HepG2 (cell line): ENCODE data around the gene CSE1L. TPM values are rescaled to one million over a fixed set of nuclear protein-coding genes. Genes with fewer than 3 reads are reported as not detected.

Source experiments
- ARHGAP35 ChIP-seq: sonication (generic); formaldehyde crosslinking; IDR thresholded peaks from 2 replicates; pipeline ENCODE4 v1.9.0; 2022; ENCODE audit warnings: mild to moderate bottlenecking, inconsistent platforms, moderate library complexity, missing genetic modification reagents, borderline replicate concordance
- ATF4 ChIP-seq, 2 experiments: fragments of 450-650 bp in 1 of 2; sonication (generic) in 1 of 2; formaldehyde crosslinking; IDR thresholded peaks; 2 replicates each; pipeline versions ENCODE4 v1.5.0 to v1.8.0; 2020 to 2022; ENCODE audit warnings: mild to moderate bottlenecking in 1 of 2, missing genetic modification reagents in 1 of 2
- HNF1A ChIP-seq, 2 experiments: sonication (generic) in 1 of 2; formaldehyde crosslinking in 1 of 2; IDR thresholded peaks; 2 replicates each; pipeline versions ENCODE4 v1.4.0 to v1.6.1; 2016 to 2020; ENCODE audit warnings: borderline replicate concordance in 1 of 2, low read depth in 1 of 2, mild to moderate bottlenecking in 1 of 2, missing genetic modification reagents in 1 of 2
- HOXA3 ChIP-seq: sonication (generic); formaldehyde crosslinking; IDR thresholded peaks from 2 replicates; pipeline ENCODE4 v1.5.0; 2020; ENCODE audit warnings: missing genetic modification reagents
- HOXD1 ChIP-seq: sonication (generic); formaldehyde crosslinking; IDR thresholded peaks from 2 replicates; pipeline ENCODE4 v1.5.0; 2020; ENCODE audit warnings: missing genetic modification reagents
- IKZF1 ChIP-seq: fragments of 450-650 bp; IDR thresholded peaks from 2 replicates; pipeline ENCODE4 v1.7.1; 2016
- KLF16 ChIP-seq, 2 experiments: sonication (generic) in 1 of 2; formaldehyde crosslinking in 1 of 2; IDR thresholded peaks; 2 replicates each; pipeline versions ENCODE4 v1.6.1 to v1.8.0; 2016 to 2023; ENCODE audit warnings: missing genetic modification reagents in 2 of 2, missing compliant biosample characterization in 1 of 2
- MZF1 ChIP-seq: sonication (generic); formaldehyde crosslinking; IDR thresholded peaks from 2 replicates; pipeline ENCODE4 v1.8.1; 2023; ENCODE audit warnings: mild to moderate bottlenecking, missing genetic modification reagents, borderline replicate concordance
- RARG ChIP-seq: sonication (generic); formaldehyde crosslinking; IDR thresholded peaks from 2 replicates; pipeline ENCODE4 v1.4.0; 2020; ENCODE audit warnings: low read depth, mild to moderate bottlenecking, missing genetic modification reagents
- WIZ ChIP-seq: sonication (generic); formaldehyde crosslinking; IDR thresholded peaks from 2 replicates; pipeline ENCODE4 v1.5.1; 2020; ENCODE audit warnings: mild to moderate bottlenecking, missing genetic modification reagents
- ZMAT3 ChIP-seq: sonication (generic); formaldehyde crosslinking; conservative IDR thresholded peaks from 2 replicates; pipeline ENCODE4 v1.7.0; 2021; ENCODE audit warnings: missing genetic modification reagents
- ZNF337 ChIP-seq: sonication (generic); formaldehyde crosslinking; IDR thresholded peaks from 2 replicates; pipeline ENCODE4 v1.5.1; 2020; ENCODE audit warnings: missing genetic modification reagents, low read depth, mild to moderate bottlenecking, borderline replicate concordance
- ZNF496 ChIP-seq: sonication (generic); formaldehyde crosslinking; IDR thresholded peaks from 2 replicates; pipeline ENCODE4 v1.8.1; 2023; ENCODE audit warnings: mild to moderate bottlenecking, moderate library complexity, missing genetic modification reagents; ENCODE audit not compliant: insufficient replicate concordance
- ZNF577 ChIP-seq: sonication (generic); formaldehyde crosslinking; IDR thresholded peaks from 2 replicates; pipeline ENCODE4 v1.4.0; 2020; ENCODE audit warnings: mild to moderate bottlenecking, low read depth, missing genetic modification reagents, borderline replicate concordance
- ZNF782 ChIP-seq: sonication (generic); formaldehyde crosslinking; IDR thresholded peaks from 2 replicates; pipeline ENCODE4 v1.4.0; 2020; ENCODE audit warnings: missing genetic modification reagents, mild to moderate bottlenecking, borderline replicate concordance
- polyA plus RNA-seq, 8 experiments: library from polyadenylated mRNA; depleted of rRNA in 3 of 8; stranded (reverse) in 7 of 8; unstranded in 1 of 8; fragments of >200 nt; fragmentation: Illumina TruSeq in 4 of 8; extraction: Trizol in 4 of 8; gene quantifications; 2 replicates each; pipeline versions ENCODE4 v1.2.1 to v1.2.3, GENCODE V29; 2011 to 2016; ENCODE audit warnings: low read depth in 4 of 8, missing spikeins in 1 of 8, mixed read lengths in 1 of 8; ENCODE audit not compliant: insufficient read depth in 1 of 8
- total RNA-seq, 5 experiments: library from RNA; depleted of rRNA; stranded (reverse); fragments of >200 nt; fragmentation: Illumina TruSeq; extraction: Trizol; gene quantifications; 2 replicates each; pipeline ENCODE4 v1.2.3, GENCODE V29; 2016; ENCODE audit warnings: low read depth in 1 of 5
- TF ChIP-seq, protein P1 (sequence below): sonication (generic); formaldehyde crosslinking; IDR thresholded peaks from 2 replicates; pipeline ENCODE4 v1.8.0; 2022; ENCODE audit warnings: mild to moderate bottlenecking, missing genetic modification reagents, moderate library complexity
- TF ChIP-seq, protein P2 (sequence below): sonication (generic); formaldehyde crosslinking; IDR thresholded peaks from 2 replicates; pipeline ENCODE4 v1.5.0; 2020; ENCODE audit warnings: mild to moderate bottlenecking, missing genetic modification reagents, moderate library complexity

Gene CSE1L
- total and polyA plus RNA-seq, 2 of the 13 experiments (the other 11 are each of a cell fraction or from before 2014, with no cell fraction given): 56.9 to 258 TPM

DNA sequence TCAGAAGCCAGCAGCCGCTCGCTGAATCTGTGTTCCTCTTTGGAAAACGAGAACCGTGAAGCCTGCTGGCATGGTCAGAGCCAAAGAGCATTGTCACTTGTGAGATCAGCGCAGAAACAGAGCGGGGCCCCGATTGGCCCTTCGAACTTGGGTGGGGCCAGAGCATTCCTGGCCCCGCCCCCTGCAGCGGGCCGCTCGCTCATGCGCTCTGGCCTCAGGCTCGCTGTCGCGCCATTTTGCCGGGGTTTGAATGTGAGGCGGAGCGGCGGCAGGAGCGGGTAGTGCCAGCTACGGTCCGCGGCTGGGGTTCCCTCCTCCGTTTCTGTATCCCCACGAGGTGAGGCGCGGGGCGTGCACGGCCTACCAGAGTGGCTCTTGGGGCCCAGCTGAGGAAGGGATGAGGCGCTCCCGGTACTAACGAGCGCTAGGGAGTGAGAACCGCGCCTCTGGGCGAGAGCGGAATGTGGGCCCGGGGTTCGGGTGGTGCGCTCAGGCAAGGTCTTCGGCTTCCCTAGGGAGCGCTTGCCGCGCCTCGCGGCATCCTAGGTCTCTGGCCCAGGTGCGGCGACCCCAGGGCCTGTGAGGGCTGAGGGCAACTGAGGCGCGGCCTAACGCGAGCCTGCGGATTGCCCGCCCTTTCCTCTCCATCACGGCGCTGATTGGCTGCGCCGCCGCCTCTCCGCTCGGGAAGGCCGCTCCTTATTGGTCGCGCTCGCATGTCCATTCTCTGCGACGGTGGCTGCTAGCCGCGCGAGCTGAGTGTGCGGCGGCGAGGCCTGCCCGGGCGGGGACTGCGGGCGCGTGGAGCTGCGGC, at the start of gene CSE1L (continued):
- TF ChIP-seq KLF16 (CRISPR knock-in tag; IDR thresholded peaks at IDR 0.05): peak; percentile 46 to 61; a peak in 3 of 4 replicates
- peak; percentile 90 for TF ChIP-seq ZNF337 (CRISPR knock-in tag)
- TF ChIP-seq ARHGAP35: peak; percentile 94
- TF ChIP-seq ZNF577 (CRISPR knock-in tag): no peak; the same call in 1 of the 2 replicates
- TF ChIP-seq, protein P1, sequence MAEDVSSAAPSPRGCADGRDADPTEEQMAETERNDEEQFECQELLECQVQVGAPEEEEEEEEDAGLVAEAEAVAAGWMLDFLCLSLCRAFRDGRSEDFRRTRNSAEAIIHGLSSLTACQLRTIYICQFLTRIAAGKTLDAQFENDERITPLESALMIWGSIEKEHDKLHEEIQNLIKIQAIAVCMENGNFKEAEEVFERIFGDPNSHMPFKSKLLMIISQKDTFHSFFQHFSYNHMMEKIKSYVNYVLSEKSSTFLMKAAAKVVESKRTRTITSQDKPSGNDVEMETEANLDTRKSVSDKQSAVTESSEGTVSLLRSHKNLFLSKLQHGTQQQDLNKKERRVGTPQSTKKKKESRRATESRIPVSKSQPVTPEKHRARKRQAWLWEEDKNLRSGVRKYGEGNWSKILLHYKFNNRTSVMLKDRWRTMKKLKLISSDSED (CRISPR knock-in tag): peak; percentile 89; the same call in 1 of the 2 replicates
- TF ChIP-seq ZNF782 (CRISPR knock-in tag): peak; percentile 23; the same call in 1 of the 2 replicates
- TF ChIP-seq WIZ (CRISPR knock-in tag): peak; percentile 75
- TF ChIP-seq HOXD1 (CRISPR knock-in tag): peak; percentile 97; the same call in 1 of the 2 replicates
- peak; percentile 91 for TF ChIP-seq ZMAT3 (CRISPR knock-in tag)
- TF ChIP-seq HNF1A (IDR thresholded peaks at IDR 0.05; ENCODE audit: low read depth): no peak
- TF ChIP-seq HNF1A (CRISPR knock-in tag; IDR thresholded peaks at IDR 0.05; ENCODE audit: borderline replicate concordance): peak; percentile 84
- no peak for TF ChIP-seq MZF1 (CRISPR knock-in tag)
- TF ChIP-seq ATF4 (CRISPR knock-in tag; IDR thresholded peaks at IDR 0.05): 0 out of 4 replicates have a peak, but pooled peaks of 1 of the 2 experiments have one; percentile 79
- TF ChIP-seq, protein P2, sequence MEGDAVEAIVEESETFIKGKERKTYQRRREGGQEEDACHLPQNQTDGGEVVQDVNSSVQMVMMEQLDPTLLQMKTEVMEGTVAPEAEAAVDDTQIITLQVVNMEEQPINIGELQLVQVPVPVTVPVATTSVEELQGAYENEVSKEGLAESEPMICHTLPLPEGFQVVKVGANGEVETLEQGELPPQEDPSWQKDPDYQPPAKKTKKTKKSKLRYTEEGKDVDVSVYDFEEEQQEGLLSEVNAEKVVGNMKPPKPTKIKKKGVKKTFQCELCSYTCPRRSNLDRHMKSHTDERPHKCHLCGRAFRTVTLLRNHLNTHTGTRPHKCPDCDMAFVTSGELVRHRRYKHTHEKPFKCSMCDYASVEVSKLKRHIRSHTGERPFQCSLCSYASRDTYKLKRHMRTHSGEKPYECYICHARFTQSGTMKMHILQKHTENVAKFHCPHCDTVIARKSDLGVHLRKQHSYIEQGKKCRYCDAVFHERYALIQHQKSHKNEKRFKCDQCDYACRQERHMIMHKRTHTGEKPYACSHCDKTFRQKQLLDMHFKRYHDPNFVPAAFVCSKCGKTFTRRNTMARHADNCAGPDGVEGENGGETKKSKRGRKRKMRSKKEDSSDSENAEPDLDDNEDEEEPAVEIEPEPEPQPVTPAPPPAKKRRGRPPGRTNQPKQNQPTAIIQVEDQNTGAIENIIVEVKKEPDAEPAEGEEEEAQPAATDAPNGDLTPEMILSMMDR (CRISPR knock-in tag): no peak
- TF ChIP-seq IKZF1: no peak
- TF ChIP-seq RARG: peak; percentile 77; the same call in 1 of the 2 replicates
- TF ChIP-seq ZNF496 (CRISPR knock-in tag): no peak
- TF ChIP-seq HOXA3 (CRISPR knock-in tag): peak; percentile 84
